NCI-H526 (cell line): ENCODE data around the gene KDM3B.

Experiments
- DNase-seq, 2 experiments: peaks; one replicate each; lab custom pipeline; 2025; lab: John Stamatoyannopoulos, UW

Gene KDM3B

GRCh38 chr5:138450971-138451370 lies 98.5 kb downstream of the KDM3B start:
- DNase-seq = no peak

GRCh38 chr5:138452720-138453119 lies 100.2 kb downstream of the KDM3B start:
- DNase-seq = no peak

DNA sequence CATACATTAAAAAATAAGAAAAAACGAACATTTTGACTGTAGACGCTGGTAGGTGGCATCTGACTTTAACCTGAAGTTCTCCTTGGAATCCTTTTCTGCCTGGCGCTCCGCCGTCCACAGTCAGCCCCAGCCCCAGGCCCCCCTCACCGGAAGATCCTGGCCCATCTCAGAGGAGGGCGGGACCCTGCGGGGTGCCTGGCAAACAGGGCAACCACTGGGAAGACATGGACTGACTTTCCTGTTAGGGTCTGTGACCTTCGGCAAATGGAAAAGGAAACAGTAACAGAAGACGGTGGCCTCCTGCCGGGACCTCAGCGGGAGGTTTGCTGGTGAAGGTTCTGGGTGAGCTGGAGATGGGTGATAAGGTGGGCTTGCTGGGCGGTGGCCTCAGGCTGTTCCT lies 101.1 kb downstream of the KDM3B start:
- no peak for DNase-seq

- DNase-seq = no peak
Observed at GRCh38 chr5:138454121-138454520, 101.6 kb downstream of the KDM3B start.

GRCh38 chr5:138455232-138455930 lies 102.9 kb downstream of the KDM3B start:
- DNase-seq = no peak

- no peak for DNase-seq
Observed at GRCh38 chr5:138457531-138458275, 105.2 kb downstream of the KDM3B start.

GRCh38 chr5:138458384-138458783 lies 105.9 kb downstream of the KDM3B start:
- DNase-seq = no peak

DNA sequence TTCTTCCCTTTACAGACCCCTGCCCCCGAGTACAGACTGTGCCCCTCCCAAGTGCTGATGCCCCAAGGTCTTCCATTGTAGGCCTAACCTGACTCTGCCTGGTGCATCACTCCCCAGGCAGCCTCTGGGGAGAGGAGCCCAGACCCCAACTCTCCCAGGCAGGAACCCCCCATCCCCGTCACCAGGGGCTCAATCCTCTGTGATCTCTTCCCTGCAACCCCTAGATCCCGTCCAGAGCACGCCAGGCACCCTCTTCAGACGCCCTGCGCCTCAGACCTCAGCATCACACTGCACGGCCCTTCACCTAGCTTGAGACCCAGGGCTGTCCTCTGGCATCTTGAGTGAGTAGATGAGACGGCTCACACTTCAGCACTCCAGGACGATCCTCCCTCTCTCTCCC lies 106.4 kb downstream of the KDM3B start:
- DNase-seq = no peak

DNA sequence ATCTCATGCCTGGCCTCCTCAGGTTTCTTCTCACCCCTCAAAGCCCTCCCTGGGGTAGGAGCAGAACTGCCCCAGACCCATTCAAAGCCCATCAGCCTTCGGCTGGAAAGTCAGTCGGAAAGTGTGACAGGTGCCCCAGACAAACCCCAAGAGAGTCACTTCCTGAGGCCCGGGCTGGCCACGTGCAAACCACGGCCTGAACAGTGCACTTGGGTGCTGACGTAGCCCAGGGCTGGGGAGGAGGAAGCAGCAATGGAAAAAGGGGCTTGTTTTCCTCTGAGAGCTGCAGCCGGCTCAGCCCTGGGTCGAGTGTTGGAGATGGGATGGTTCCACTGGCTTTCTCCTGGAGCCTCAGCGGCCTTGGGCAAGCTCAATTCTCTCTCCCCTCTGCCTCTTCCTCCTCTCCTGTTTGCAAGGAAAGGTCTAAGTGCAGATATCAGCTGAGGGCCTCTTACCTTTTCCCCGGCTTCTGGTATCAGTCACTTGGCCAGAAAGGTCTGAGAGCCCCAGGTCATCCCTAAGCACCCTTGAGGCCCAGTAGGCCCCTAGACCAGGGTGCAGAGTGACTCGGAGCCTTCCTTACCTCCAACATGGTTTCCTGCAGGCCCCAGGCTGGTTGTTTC lies 106.9 kb downstream of the KDM3B start:
- peak in 1 of 2 experiments; percentile 13 for DNase-seq

- peak; percentile 41 to 52 for DNase-seq
Observed at GRCh38 chr5:138460032-138460693, 107.7 kb downstream of the KDM3B start.

- DNase-seq = peak in 1 of 2 experiments; percentile 30
Observed at GRCh38 chr5:138461343-138462125, 109.0 kb downstream of the KDM3B start.

- DNase-seq = peak in 1 of 2 experiments; percentile 40
Observed at GRCh38 chr5:138463419-138464007, 111.0 kb downstream of the KDM3B start.

GRCh38 chr5:138464008-138464387 lies 111.5 kb downstream of the KDM3B start:
- DNase-seq = peak; percentile 87 to 97

DNA sequence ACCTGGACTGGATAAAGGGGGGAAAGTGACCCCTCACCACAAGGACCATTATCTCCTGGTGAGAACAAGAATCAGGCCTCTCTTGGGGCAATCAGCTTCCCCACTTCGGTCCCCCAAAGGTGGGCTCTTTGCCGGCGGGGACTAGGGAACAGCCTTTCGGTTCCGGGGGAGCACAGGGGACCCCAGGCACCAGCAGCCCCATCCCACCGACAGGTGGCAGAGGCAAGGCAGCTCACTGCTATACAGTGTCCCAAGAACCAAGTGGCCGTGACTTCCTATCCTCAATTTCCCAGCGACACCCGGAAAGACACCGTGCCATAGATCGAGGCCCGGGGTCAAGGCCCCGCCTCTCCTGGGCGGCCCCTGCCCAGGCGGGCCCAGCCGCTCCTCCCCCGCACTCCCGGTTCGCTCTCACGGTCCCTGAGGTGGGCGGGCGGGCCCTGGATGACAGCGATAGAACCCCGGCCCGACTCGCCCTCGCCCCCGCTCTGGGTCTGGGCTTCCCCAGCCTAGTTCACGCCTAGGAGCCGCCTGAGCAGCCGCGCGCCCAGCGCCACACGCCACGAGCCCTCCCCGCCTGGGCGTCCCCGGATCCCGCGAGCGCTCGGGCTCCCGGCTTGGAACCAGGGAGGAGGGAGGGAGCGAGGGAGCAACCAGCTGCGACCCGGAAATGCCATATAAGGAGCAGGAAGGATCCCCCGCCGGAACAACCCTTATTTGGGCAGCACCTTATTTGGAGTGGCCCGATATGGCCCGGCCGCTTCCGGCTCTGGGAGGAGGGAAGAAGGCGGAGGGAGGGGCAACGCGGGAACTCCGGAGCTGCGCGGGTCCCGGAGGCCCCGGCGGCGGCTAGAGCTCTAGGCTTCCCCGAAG lies 112.1 kb downstream of the KDM3B start:
- DNase-seq = peak; percentile 98 to 99

DNA sequence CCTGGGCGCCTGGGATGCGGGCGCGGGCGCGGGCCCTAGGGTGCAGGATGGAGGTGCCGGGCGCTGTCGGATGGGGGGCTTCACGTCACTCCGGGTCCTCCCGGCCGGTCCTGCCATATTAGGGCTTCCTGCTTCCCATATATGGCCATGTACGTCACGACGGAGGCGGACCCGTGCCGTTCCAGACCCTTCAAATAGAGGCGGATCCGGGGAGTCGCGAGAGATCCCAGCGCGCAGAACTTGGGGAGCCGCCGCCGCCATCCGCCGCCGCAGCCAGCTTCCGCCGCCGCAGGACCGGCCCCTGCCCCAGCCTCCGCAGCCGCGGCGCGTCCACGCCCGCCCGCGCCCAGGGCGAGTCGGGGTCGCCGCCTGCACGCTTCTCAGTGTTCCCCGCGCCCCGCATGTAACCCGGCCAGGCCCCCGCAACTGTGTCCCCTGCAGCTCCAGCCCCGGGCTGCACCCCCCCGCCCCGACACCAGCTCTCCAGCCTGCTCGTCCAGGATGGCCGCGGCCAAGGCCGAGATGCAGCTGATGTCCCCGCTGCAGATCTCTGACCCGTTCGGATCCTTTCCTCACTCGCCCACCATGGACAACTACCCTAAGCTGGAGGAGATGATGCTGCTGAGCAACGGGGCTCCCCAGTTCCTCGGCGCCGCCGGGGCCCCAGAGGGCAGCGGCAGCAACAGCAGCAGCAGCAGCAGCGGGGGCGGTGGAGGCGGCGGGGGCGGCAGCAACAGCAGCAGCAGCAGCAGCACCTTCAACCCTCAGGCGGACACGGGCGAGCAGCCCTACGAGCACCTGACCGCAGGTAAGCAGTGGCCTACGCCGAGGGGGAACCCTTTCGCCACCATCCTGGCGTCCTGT lies 113.0 kb downstream of the KDM3B start, which contains the start of gene EGR1:
EGR1 (plus strand) TSS at position 219 of the 864 bp plus-strand sequence; CDS start at position 502, 283 bp downstream.
- peak; percentile 92 to 95 for DNase-seq

- DNase-seq = peak; percentile 13 to 64
Observed at GRCh38 chr5:138466125-138466899, 113.8 kb downstream of the KDM3B start.

GRCh38 chr5:138466900-138467710 lies 114.6 kb downstream of the KDM3B start:
- DNase-seq = no peak
